CD8-positive, alpha-beta memory T cell (primary cell): ENCODE measurements around the gene CEMIP2. TPM values are rescaled to one million over a fixed set of nuclear protein-coding genes. Genes with fewer than 3 reads are reported as not detected.

Experiments used
- CTCF ChIA-PET: fragments of 350-600 bp; sonication (Branson Sonifier 250); formaldehyde crosslinking; loops from one replicate; lab custom pipeline; 2021; ENCODE audit warnings: antibody characterized with exemption; lab: Charles Lee
- POLR2A ChIA-PET: fragments of 350-600 bp; sonication (Branson Sonifier 250); formaldehyde crosslinking; loops from one replicate; lab custom pipeline; 2021; ENCODE audit warnings: antibody characterized with exemption; lab: Charles Lee
- DNase-seq, 5 donors: peaks; one replicate each; pipeline versions ENCODE4 v3.0.0 to v3.0.0-alpha.2; 2020 to 2022; ENCODE audit warnings: mixed read lengths in 1 of 5
- H3K27ac ChIP-seq: one replicate; pipeline ENCODE4 v1.7.0; 2013; ENCODE audit warnings: low read depth, mild to moderate bottlenecking, low read length, moderate library complexity
- H3K27me3 ChIP-seq: 2 replicates; pipeline ENCODE4 v1.7.0; 2013; ENCODE audit warnings: low read length, mild to moderate bottlenecking; ENCODE audit not compliant: insufficient read depth, poor library complexity, severe bottlenecking
- H3K36me3 ChIP-seq: 2 replicates; pipeline ENCODE4 v1.7.0; 2013; ENCODE audit warnings: mild to moderate bottlenecking, low read length, moderate library complexity; ENCODE audit not compliant: insufficient read depth
- H3K4me1 ChIP-seq: 2 replicates; pipeline ENCODE4 v1.7.0; 2013; ENCODE audit warnings: mild to moderate bottlenecking, low read length, moderate library complexity; ENCODE audit not compliant: insufficient read depth
- H3K4me3 ChIP-seq: 2 replicates; pipeline ENCODE4 v1.7.0; 2013; ENCODE audit warnings: mild to moderate bottlenecking, low read length
- H3K9me3 ChIP-seq: 2 replicates; pipeline ENCODE4 v1.7.0; 2013; ENCODE audit warnings: mild to moderate bottlenecking, low read length
- H3K27ac Mint-ChIP-seq, 8 donors: one replicate each; pipeline ENCODE4 v1.8.0; 2020 to 2021; ENCODE audit warnings: mixed read lengths in 8 of 8, mild to moderate bottlenecking in 6 of 8, inconsistent platforms in 3 of 8, moderate library complexity in 3 of 8
- H3K27me3 Mint-ChIP-seq, 2 donors: one replicate each; pipeline ENCODE4 v1.8.0; 2020 to 2021; ENCODE audit warnings: mixed read lengths in 2 of 2, mild to moderate bottlenecking in 1 of 2, moderate library complexity in 1 of 2
- H3K36me3 Mint-ChIP-seq, 3 donors: one replicate each; pipeline ENCODE4 v1.8.0; 2020 to 2021; ENCODE audit warnings: mixed read lengths in 3 of 3, inconsistent platforms in 1 of 3, mild to moderate bottlenecking in 1 of 3
- H3K4me1 Mint-ChIP-seq, 3 donors: one replicate each; pipeline ENCODE4 v1.8.0; 2020 to 2021; ENCODE audit warnings: mixed read lengths in 3 of 3, inconsistent platforms in 1 of 3, mild to moderate bottlenecking in 1 of 3
- H3K4me3 Mint-ChIP-seq, 7 donors: one replicate each; pipeline ENCODE4 v1.8.0; 2020 to 2021; ENCODE audit warnings: mixed read lengths in 7 of 7, mild to moderate bottlenecking in 6 of 7, moderate library complexity in 4 of 7, inconsistent platforms in 2 of 7
- H3K9me3 Mint-ChIP-seq, 5 donors: one replicate each; pipeline ENCODE4 v1.8.0; 2020 to 2022; ENCODE audit warnings: mixed read lengths in 5 of 5, mild to moderate bottlenecking in 3 of 5, moderate library complexity in 2 of 5, inconsistent platforms in 1 of 5
- polyA plus RNA-seq: library from polyadenylated mRNA; unstranded; fragments of 300-500 nt; fragmentation: Illumina TruSeq; gene quantifications from one replicate; pipeline ENCODE4 v1.2.3, GENCODE V29; 2021
- total RNA-seq, 2 experiments: library from RNA; stranded (reverse); gene quantifications; one replicate each; pipeline ENCODE4 v1.2.3, GENCODE V29; 2021

CEMIP2 gene
- total and polyA plus RNA-seq, 3 experiments from 2014 or later: 8.8 to 75.5 (median 74.1) TPM

- DNase-seq: no peak
- H3K27ac Mint-ChIP-seq: peak overlapping the region in 1 of 8 donors; percentile 75
- no peaks in the 10 kb centered on the region for H3K9me3 Mint-ChIP-seq
- POLR2A ChIA-PET: no interaction called here
- Histone ChIP-seq H3K4me1 (no peaks in the 10 kb centered on the region), H3K4me3 (no peak overlapping the region), H3K27ac (no peak overlapping the region), H3K9me3 (no peaks in the 10 kb centered on the region), H3K36me3 (peaks cover 7% of the 10 kb centered on the region), H3K27me3 (no peaks in the 10 kb centered on the region)
- no peaks in the 10 kb centered on the region for H3K27me3 Mint-ChIP-seq
- peaks cover 27 to 82% (median 41%) of the 10 kb centered on the region in 3 donors for H3K36me3 Mint-ChIP-seq
- CTCF ChIA-PET: no interaction called here
- H3K4me3 Mint-ChIP-seq: no peak overlapping the region
- H3K4me1 Mint-ChIP-seq: peaks cover 1 to 28% (median 19%) of the 10 kb centered on the region in 3 donors
Measured at GRCh38 chr9:71742703-71743102, 25.6 kb downstream of the CEMIP2 start.

- Mint-ChIP-seq H3K36me3 (peaks cover 25 to 80% (median 36%) of the 10 kb centered on the region in 3 donors), H3K4me3 (no peak overlapping the region), H3K9me3 (no peaks in the 10 kb centered on the region), H3K27me3 (no peaks in the 10 kb centered on the region), H3K4me1 (peaks cover 1 to 22% (median 18%) of the 10 kb centered on the region in 3 donors), H3K27ac (no peak overlapping the region)
- H3K36me3 ChIP-seq: peaks cover 6% of the 10 kb centered on the region
- H3K27ac ChIP-seq: peak overlapping the region; percentile 45
- no peaks in the 10 kb centered on the region for H3K4me1 ChIP-seq
- no peak overlapping the region for H3K4me3 ChIP-seq
- CTCF ChIA-PET: no interaction called here
- POLR2A ChIA-PET: no interaction called here
- no peaks in the 10 kb centered on the region for H3K27me3 ChIP-seq
- H3K9me3 ChIP-seq: no peaks in the 10 kb centered on the region
- no peak for DNase-seq
Measured at GRCh38 chr9:71741926-71742648, 26.2 kb downstream of the CEMIP2 start.

GRCh38 chr9:71740199-71740598, 28.1 kb downstream of the CEMIP2 start:
- no peak overlapping the region for H3K4me3 Mint-ChIP-seq

GRCh38 chr9:71737455-71737854, 30.9 kb downstream of the CEMIP2 start:
- no peaks in the 10 kb centered on the region for H3K4me1 ChIP-seq
- H3K27ac Mint-ChIP-seq: no peak overlapping the region

More at GRCh38 chr9:71740199-71740598, 28.1 kb downstream of the CEMIP2 start:
- Mint-ChIP-seq H3K4me1 (peaks cover 1 to 27% (median 18%) of the 10 kb centered on the region in 3 donors), H3K36me3 (peaks cover 19 to 78% (median 30%) of the 10 kb centered on the region in 3 donors), H3K27ac (no peak overlapping the region), H3K9me3 (no peaks in the 10 kb centered on the region), H3K27me3 (no peaks in the 10 kb centered on the region)
- no peak overlapping the region for H3K27ac ChIP-seq
- H3K27me3 ChIP-seq: no peaks in the 10 kb centered on the region
- H3K9me3 ChIP-seq: no peaks in the 10 kb centered on the region
- no peak for DNase-seq
- no peak overlapping the region for H3K4me3 ChIP-seq
- CTCF ChIA-PET: no interaction called here
- H3K4me1 ChIP-seq: no peaks in the 10 kb centered on the region
- H3K36me3 ChIP-seq: peaks cover 9% of the 10 kb centered on the region
- POLR2A ChIA-PET: no interaction called here

GRCh38 chr9:71736236-71736635, 32.1 kb downstream of the CEMIP2 start:
- Histone ChIP-seq H3K9me3 (no peaks in the 10 kb centered on the region), H3K4me1 (no peaks in the 10 kb centered on the region), H3K4me3 (no peak overlapping the region), H3K36me3 (peaks cover 16% of the 10 kb centered on the region), H3K27ac (no peak overlapping the region), H3K27me3 (no peaks in the 10 kb centered on the region)
- ChIA-PET POLR2A (no interaction called here), CTCF (no interaction called here)
- Mint-ChIP-seq H3K4me1 (peaks cover 3 to 19% (median 17%) of the 10 kb centered on the region in 3 donors), H3K4me3 (no peak overlapping the region), H3K9me3 (no peaks in the 10 kb centered on the region), H3K27me3 (no peaks in the 10 kb centered on the region), H3K27ac (no peak overlapping the region), H3K36me3 (peaks cover 25 to 86% (median 31%) of the 10 kb centered on the region in 3 donors)
- no peak for DNase-seq

More at GRCh38 chr9:71737455-71737854, 30.9 kb downstream of the CEMIP2 start:
- Mint-ChIP-seq H3K9me3 (no peaks in the 10 kb centered on the region), H3K4me1 (peaks cover 4 to 25% (median 22%) of the 10 kb centered on the region in 3 donors), H3K27me3 (no peaks in the 10 kb centered on the region), H3K36me3 (peaks cover 25 to 80% (median 33%) of the 10 kb centered on the region in 3 donors), H3K4me3 (no peak overlapping the region)
- Histone ChIP-seq H3K36me3 (peaks cover 6% of the 10 kb centered on the region), H3K9me3 (no peaks in the 10 kb centered on the region), H3K27ac (no peak overlapping the region), H3K27me3 (no peaks in the 10 kb centered on the region), H3K4me3 (no peak overlapping the region)
- no peak for DNase-seq
- ChIA-PET CTCF (no interaction called here), POLR2A (interaction anchor here (1.2 kb wide), 1 partner anchor 10 kb away, joined by 3 read pairs; no protein-coding TSS in a partner anchor)

GRCh38 chr9:71734950-71735349, 33.4 kb downstream of the CEMIP2 start:
- CTCF ChIA-PET: no interaction called here
- no peaks in the 10 kb centered on the region for H3K27me3 ChIP-seq
- no peak overlapping the region for H3K4me3 Mint-ChIP-seq
- H3K27me3 Mint-ChIP-seq: no peaks in the 10 kb centered on the region
- no peak for DNase-seq
- H3K36me3 Mint-ChIP-seq: peaks cover 33 to 89% (median 35%) of the 10 kb centered on the region in 3 donors
- H3K9me3 ChIP-seq: no peaks in the 10 kb centered on the region
- no peaks in the 10 kb centered on the region for H3K9me3 Mint-ChIP-seq
- H3K4me1 ChIP-seq: no peaks in the 10 kb centered on the region
- peak overlapping the region in 2 of 8 donors; percentile 29 to 65 for H3K27ac Mint-ChIP-seq
- POLR2A ChIA-PET: no interaction called here
- peaks cover 3 to 16% (median 14%) of the 10 kb centered on the region in 3 donors for H3K4me1 Mint-ChIP-seq
- H3K27ac ChIP-seq: no peak overlapping the region
- H3K4me3 ChIP-seq: no peak overlapping the region
- H3K36me3 ChIP-seq: peaks cover 20% of the 10 kb centered on the region

- CTCF ChIA-PET: interaction anchor here (1.2 kb wide), 1 partner anchor 84 kb away, joined by 3 read pairs; no protein-coding TSS in a partner anchor
- POLR2A ChIA-PET: no interaction called here
- H3K27me3 Mint-ChIP-seq: no peaks in the 10 kb centered on the region
- no peaks in the 10 kb centered on the region for H3K9me3 ChIP-seq
- H3K4me3 ChIP-seq: no peak overlapping the region
- H3K4me3 Mint-ChIP-seq: no peak overlapping the region
- peaks cover 20% of the 10 kb centered on the region for H3K36me3 ChIP-seq
- H3K4me1 Mint-ChIP-seq: peaks cover 3 to 15% (median 14%) of the 10 kb centered on the region in 3 donors
- no peaks in the 10 kb centered on the region for H3K27me3 ChIP-seq
- peaks cover 32 to 92% (median 34%) of the 10 kb centered on the region in 3 donors for H3K36me3 Mint-ChIP-seq
- DNase-seq: no peak
- H3K27ac Mint-ChIP-seq: peak overlapping the region in 1 of 8 donors; percentile 84
- H3K9me3 Mint-ChIP-seq: no peaks in the 10 kb centered on the region
- H3K27ac ChIP-seq: no peak overlapping the region
- H3K4me1 ChIP-seq: no peaks in the 10 kb centered on the region
Measured at GRCh38 chr9:71733176-71733575, 35.1 kb downstream of the CEMIP2 start.

- Histone ChIP-seq H3K9me3 (no peaks in the 10 kb centered on the region), H3K4me1 (no peaks in the 10 kb centered on the region), H3K27ac (no peak overlapping the region), H3K4me3 (no peak overlapping the region), H3K27me3 (no peaks in the 10 kb centered on the region), H3K36me3 (peaks cover 29% of the 10 kb centered on the region)
- no peaks in the 10 kb centered on the region for H3K9me3 Mint-ChIP-seq
- H3K27ac Mint-ChIP-seq: no peak overlapping the region
- H3K36me3 Mint-ChIP-seq: peaks cover 29 to 90% (median 35%) of the 10 kb centered on the region in 3 donors
- H3K27me3 Mint-ChIP-seq: peaks cover 0 to 1% of the 10 kb centered on the region in 2 donors
- no peak overlapping the region for H3K4me3 Mint-ChIP-seq
- CTCF ChIA-PET: no interaction called here
- POLR2A ChIA-PET: no interaction called here
- no peak for DNase-seq
- peaks cover 4 to 13% (median 7%) of the 10 kb centered on the region in 3 donors for H3K4me1 Mint-ChIP-seq
Measured at GRCh38 chr9:71729816-71730526, 38.3 kb downstream of the CEMIP2 start.
